ENCODE results near the gene NUDT3. TPM values are rescaled to one million over a fixed set of nuclear protein-coding genes. Genes with fewer than 3 reads are reported as not detected.
"Not testable (repeated sequence)": the region's sequence is repeated elsewhere in the genome, so short reads cannot be mapped to it uniquely, and the experiment has no call there.

The NUDT3 gene
- 32.5 and 39.5 TPM in 2 replicates for polyA plus RNA-seq (2014; cell fraction: cytosol; rRNA removed)
- polyA plus RNA-seq (2014; cell fraction: nucleus; rRNA removed), result 38.4 and 47.8 TPM in 2 replicates

DNA sequence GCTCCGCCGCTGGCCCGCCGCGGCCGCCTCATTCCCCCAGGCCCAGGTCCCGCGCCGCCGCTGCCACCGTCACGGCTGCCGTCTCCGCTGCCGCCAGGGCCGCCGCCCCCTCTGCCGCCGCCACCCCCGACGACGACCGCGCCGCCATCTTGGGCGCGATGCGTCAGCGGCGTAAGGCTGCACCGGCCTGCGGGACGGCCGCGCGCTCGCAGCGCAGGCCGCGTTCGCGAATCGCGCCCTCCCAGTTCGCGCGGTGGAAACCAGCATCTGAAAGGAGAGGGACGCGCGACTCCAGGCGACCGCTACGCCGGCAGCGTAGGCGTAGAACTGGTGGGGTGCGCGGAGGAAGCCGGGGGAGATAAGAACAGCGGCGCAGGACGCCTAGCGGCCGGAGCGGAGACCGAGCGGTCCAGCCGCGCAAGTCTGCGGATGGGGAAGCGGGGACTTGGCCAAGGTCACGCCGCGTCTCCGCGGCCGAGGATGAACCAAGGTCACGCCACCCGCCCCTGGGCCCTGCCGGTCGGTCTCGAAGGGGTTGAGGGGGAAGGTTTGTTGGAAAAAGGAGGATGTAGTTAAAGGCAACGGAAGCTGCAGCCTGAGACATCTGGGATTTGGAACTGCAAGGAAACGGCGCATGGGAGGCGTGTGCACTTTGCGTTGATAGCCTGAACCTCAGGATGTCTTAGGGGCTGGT, at the start of gene NUDT3:
TSS of gene NUDT3 (minus strand) at position 173 of the 694 bp plus-strand sequence. CDS start 307 bp downstream, outside the sequence.
- peak; percentile 95 for DNase-seq (ENCODE audit: low spot score)

DNA sequence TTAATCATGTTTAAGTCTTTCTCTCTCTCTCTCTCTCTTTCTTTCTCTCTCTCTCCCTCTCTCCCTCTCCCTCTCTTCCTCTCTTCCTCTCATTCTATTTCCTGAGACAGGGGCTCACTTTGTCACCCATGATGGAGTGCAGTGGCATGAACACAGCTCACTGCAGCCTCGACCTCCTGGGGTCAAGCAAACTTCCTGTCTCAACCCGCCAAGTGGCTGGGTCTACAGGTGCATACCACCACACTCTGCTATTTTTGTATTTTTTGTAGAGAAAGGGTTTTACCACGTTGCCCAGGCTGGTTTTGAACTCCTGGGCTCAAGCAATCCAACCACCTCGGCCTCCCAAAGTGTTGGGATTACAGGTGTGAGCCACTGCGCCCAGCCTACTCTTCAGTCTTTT, 49.1 kb upstream of the NUDT3 start:
- DNase-seq (ENCODE audit: low spot score), result no peak

DNA sequence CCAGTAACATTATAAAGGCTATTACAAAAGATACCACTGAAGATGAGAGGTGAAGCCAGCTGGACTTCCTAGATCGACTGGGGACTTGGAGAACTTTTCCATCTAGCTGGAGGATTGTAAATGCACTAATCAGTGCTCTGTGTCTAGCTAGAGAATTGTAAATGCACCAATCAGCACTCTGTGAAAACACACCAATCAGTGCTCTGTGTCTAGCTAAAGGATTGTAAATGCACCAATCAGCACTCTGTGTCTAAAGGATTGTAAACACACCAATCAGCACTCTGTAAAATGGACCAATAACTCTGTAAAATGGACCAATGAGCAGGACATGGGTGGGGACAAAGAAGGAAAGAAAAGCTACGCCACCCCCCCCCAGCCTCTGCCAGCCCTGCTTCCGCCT, 47.0 kb upstream of the NUDT3 start:
- DNase-seq (ENCODE audit: low spot score), result no peak

DNA sequence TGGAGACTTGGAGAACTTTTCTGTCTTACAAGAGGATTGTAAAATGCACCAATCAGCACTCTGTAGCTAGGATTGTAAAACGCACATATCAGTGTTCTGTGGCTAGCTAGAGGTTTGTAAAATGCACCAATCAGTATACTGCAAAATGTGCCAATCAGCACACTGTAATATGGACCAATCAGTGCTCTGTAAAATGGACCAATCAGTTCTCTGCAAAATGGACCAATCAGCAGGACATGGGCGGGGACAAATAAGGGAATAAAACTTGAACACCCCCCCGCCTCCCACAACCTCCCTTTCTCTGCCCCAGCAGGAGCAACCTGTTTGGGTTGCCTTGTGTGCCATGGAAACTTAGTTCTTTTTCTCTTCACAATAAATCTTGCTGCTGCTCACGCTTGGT, 46.2 kb upstream of the NUDT3 start:
- DNase-seq (ENCODE audit: low spot score), result no peak

DNA sequence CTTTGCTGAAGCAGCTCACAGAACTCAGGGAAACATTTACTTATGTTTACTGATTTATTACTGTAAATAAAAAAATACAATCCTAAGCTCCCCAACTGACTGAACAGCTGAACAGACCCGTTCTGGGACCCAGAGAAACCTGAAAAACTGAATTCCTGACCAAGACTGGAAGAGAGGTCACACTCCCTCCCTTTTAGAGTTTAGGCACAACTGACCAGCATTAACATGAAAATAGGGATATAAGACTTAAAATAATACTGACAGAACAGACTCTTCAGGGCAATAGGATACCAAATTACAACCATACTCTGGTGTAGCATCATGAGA, 45.1 kb upstream of the NUDT3 start:
- DNase-seq (ENCODE audit: low spot score), result no peak

DNA sequence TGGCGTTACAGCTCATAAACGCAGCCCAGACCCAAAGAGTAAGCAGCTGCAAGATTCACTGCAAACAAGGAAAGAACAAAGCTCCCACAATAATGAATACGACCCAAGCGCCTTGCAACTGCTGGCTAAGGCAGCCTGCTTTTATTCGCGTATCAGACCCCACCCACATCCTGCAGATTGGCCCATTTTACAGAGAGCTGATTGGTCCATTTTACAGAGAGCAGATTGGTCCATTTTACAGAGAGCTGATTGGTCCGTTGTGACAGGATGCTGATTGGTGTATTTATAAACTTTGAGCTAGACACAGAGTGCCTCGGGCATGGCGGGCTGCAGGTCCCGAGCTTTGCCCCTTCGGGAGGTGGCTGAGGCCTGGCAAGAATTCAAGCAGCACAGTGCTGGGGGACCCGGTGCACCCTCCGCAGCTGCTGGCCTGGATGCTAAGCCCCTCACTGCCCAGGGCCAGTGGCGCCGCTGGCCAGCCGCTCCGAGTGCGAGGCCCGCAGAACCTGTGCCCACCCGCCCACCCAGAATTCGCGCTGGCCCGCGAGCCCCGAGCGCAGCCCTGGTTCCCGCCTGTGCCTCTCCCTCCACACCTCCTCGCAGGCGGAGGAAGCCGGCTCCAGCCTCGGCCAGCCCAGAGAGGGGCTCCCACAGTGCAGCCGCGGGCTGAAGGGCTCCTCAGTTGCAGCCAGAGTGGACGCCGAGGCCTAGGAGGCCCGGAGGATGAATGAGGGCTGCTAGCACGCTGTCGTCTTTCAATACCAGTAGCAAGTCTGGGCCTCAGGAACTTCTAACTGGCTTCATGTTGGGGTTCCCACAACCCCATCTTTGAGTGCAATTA, 44.6 kb upstream of the NUDT3 start:
- no peak for DNase-seq (ENCODE audit: low spot score)

DNA sequence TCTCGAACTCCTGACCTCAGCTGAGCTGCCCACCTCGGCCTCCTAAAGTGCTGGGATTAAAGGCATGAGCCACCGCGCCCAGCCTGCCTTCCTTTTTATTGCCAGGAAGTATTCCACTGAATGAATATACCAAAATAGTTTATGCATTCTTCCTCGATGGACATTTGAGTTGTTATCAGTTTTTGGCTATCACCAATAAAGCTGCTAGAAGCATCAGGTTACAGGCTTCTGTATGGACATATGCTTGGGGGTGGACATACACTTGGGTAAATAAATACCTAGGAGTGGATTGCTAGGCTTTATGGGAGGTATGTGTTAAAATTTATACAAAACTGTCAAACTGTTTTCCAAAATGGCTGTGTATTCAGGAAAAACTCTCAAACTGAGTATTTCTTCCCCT, 43.4 kb upstream of the NUDT3 start:
- DNase-seq (ENCODE audit: low spot score), result no peak

DNA sequence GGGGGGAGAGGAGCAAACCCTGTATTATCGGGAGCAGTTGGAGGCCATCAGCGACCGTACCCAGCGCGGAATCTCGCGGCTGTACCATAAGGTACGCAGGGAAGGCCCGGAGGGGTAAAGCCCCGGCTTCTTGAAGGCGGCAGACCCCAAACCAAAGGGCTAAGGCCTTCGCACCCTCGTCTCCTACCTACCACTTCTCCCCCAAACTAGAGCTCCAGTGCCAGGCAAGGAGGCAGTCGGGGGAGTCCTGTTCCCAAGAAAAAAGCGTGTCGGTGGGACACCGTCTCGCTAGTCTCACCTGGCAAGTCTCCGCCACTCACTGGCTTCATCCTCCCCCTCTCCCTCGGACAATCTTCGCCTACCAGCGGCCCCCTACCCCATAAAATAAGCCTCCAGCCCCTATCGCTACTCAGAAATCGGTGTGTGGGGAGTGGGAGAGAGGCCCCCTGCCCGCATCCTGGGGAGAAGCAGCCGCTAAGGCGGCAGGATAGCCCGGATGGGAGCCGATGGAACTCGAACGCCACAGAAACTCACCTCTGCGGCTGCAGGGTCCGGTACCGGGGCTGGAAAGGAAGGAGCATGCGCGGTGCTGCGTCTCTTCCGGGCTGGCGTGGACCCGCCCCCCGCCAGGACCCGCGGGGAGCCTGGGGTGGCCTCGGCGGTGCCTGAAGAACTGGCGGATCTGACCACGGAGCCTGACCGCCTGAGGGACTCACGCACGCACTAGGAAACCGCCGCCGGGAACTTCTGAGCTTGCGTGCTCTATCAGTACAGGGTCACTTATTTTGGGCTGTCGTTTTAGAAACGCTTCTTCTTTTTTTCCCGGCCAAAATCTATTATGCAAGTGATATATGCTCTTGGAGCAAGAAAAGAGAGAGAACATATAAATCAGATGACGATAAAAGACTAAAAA, 33.3 kb upstream of the NUDT3 start, which contains the start of gene RPS10:
TSS of gene RPS10 (minus strand) at position 572 of the 913 bp plus-strand sequence. CDS start 848 bp downstream, outside the sequence.
- peak; percentile 92 for DNase-seq (ENCODE audit: low spot score)

DNA sequence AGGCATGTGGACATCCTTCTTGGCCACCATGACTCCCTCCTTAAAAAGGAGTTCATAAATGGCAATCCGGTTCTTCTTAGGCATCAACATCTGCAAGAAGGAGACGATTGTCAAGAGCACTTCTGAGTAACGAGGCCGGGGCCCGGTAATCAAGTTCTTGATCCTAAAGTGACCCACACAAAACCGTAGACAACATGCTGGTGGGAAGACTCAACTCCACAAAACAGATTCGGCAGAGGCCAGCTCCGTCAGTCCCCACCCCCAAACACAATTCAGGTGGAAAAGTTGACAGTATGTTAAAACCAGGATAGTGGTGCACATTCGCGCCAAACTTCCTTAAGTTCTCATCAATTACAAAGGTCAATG, 32.6 kb upstream of the NUDT3 start:
- no peak for DNase-seq (ENCODE audit: low spot score)

DNA sequence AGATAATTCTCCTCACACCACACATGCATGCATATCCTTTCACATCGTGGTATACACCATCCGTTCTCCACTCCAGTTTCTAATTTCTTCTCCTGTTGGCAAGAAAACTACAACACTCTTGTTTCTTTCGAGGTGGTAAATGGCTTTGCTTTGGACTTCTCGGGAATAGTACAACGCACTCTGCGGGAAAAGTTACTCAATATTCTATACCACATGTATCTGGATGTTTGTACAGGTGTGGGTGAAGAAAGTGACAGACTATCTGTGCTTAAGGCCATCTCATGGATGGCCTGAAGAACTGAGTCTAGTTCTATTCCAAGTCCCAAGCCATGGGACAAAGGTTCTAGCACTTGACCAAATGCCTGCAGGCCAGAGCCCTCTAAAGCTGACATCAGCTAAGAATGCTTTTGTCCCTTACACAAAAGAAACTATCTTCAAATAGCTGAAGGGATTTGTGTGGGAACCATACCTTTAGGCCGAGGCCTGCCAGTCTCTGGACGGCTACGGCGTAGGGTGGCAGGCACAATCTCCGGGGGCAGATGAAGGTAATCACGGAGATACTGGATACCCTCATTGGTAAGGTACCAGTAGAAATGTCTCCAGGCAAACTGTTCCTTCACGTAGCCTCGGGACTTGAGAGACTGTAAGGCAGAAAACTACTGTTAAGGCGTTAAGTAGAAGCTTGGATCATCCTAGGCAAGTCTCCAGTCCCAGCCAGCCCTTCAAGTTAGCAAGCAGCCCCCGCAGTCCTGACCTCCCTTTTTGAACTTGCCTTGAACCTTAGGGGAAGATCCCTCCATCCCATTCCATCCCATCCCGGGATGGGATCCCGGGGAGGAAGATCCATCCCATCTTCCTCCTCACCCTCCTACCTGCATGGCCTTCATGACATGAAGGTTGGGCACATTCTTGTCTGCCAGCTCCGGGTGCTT, 32.0 kb upstream of the NUDT3 start:
- no peak for DNase-seq (ENCODE audit: low spot score)

DNA sequence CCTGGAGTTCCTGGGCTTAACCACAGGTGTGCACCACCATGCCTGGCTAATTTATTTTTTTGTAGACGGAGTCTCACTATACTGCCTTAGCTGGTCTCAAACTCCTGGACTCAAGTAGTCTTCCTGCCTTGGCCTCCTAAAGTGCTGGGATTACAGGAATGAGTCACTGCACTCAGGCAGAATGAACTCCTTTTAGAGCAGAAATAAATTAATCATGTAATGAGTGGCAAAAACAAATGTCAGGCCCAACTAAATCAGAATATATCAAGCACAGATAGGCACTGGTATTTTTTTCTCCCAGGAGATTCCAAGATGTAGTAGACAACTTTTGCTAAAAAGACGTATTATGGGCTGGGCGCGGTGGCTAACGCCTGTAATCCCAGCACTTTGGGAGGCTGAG, 30.8 kb upstream of the NUDT3 start:
- no peak for DNase-seq (ENCODE audit: low spot score)

DNA sequence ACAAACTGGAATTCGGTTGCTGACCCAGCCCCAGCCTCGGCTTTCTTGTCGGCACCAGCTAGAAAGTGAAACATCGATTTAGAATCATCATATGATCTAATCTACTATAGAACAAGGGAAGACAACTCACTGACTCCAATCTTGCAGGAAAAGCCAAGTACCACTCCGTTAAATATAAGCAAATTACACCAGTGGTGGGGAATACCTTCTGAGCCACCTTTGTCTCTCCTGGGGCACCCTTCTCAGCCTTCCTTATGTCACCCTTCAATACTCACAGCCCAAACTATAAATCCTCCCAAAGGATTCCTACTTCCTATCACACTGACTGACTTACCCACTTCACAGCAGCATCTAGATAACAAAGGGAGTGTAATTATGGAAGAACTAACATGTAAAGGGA, 25.9 kb upstream of the NUDT3 start:
- DNase-seq (ENCODE audit: low spot score), result no peak

DNA sequence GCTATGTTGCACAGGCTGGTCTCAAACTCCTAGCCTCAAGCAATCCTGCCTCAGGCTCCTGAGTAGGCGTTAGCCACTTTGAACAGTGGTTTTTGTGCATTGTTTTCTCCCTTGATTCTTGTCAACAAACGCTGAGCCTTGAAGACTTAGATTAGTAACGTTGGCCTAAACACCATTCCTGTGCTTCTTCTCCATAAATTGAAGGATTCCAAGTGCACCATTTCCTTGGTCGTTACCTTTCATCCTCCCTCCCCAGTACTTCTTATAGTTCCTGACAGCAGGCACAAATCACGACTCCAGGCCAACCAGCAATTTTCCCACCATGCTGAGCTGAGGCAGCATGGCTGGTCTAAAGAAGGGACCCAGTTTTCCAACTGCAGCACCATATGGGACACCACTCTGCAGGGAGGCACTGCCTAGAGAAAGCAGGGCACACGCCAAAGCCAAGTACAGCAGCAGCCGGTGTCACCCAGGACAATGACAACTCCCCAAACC, 24.5 kb upstream of the NUDT3 start:
- DNase-seq (ENCODE audit: low spot score), result no peak

DNA sequence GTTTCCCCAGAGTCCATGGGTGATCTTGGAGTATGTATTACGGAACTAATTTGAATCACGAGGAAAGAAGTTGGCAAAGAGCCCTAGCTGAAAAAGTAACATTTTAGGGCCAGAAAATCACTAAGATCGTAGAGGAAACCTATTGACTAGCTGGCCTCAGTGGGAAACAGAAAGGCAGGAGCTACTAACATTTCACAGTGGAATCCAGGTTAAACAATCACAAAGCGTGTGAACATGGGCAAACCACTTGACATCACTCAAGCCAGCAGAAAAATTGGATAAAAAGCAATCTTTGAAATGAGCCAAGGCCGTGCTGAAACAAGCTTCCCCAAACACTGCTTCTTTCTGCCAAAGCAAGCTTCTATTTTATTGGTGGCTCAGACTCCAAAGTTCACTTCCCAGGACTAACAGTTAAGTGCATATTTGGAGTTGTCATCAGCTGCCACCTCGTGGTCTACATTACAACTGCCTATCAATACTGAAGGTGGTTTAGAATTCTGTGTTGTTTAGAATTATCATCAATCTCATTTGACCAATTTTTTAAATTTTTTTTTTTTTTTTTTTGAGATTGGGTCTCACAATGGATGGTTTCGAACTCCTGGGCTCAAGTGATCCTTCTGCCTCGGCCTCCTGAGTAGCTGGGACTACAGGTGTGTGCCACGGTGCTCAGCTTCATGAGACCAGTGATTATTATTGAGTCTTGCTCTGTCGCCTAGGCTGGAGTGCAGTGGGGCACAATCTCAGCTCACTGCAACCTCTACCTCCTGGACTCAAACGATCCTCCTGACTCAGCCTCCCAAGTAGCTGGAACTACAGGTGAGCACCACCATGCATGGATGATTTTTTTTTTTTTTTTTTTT, 22.8 kb upstream of the NUDT3 start:
- DNase-seq (ENCODE audit: low spot score), result peak; percentile 25

DNA sequence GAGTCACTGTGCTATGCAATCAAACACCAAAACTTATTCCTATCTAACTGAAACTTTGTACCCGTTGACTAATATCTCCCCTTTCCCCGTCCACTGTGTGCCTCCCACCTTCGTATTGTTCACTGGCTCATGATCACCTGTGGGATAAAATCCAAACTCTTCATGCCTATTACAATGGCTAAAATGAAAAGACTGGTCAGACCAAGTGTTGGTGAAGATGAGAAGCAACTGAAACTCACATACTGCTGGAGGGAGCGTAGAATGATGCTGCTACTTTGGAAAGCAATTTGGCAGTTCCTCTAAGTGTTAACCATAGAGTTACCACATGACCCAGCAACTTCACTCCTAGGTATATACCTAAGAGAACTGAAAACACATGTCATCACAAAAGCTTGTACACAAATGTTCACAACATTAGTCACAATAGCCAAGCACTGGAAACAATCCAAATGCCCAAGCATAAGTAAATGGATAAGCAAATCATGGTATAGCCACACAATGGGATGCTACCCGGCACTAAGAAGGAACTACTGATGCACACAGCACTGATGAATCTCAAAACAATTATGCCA, 20.3 kb upstream of the NUDT3 start:
- no peak for DNase-seq (ENCODE audit: low spot score)

DNA sequence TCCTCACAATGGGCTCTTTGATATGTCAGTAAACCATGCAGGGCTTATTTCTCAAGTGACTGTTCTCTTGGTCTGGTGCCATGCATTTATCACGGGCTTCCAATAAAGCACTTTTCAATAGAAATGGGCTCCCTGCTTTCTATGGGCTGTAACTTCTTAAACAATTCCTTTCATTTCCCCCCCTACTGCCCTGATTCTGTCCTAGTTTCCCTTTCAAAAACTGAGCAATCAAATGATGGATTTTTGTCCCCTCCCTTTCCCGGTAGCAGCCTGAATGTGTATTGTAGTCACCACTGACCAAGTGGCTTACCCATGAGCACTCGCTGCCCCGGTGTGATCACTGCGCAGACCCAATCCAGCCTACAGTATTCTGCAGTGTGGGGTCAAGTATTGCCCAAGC, 19.5 kb upstream of the NUDT3 start:
- no peak for DNase-seq (ENCODE audit: low spot score)

DNA sequence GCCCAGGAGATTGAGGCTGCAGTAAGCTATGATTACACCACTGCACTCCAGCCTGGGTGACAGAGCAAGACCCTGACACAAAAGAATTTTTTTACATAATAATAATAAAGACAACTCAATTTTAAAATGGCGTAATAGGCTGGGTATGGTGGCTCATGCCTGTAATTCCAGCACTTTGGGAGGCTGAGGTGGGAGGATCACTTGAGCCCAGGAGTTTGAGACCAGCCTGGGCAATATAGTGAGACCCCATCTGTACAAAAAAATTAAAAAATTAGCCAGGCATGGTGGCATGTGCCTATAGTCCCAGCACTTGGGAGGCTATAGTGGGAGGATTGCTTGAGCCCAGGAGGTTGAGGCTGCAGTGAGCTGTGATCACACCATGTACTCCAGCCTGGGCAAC, 15.4 kb upstream of the NUDT3 start:
- not testable (repeated sequence) for DNase-seq (ENCODE audit: low spot score)

DNA sequence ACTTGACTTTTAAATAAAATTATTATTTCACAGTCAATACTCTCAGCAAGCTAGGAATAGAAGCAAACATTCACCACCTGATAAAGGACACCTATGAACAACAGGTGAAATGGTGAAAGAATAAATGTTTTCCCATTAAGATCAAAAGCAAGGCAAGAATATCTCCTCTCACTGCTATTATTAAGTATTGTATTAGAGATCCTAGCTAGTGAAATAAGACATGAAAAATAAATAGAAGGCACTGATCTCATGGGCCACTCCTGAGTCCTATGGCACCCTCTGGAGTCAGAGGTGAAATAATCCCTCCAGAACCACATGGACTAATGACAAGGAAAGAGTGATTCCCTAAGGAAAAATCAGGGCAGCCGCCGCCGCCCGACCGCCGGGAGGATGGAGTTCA, 4.0 kb upstream of the NUDT3 start:
- DNase-seq (ENCODE audit: low spot score), result no peak

DNA sequence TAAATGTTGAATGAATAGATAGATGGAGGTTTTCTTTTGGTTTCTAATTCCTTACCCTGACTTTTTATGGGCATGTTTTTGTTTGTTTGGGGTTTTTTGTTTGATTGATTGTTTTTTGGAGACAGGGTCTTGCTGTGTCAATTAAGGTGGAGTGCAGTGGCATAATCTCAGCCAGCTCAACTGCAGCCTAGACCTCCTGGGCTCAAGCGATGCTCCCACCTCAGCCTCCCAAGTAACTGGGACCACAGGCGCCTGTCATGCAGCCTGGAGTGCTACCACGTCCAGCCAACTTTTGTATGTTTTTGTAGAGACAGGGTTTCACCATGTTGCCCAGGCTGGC, 1.5 kb upstream of the NUDT3 start:
- no peak for DNase-seq (ENCODE audit: low spot score)
